HUES6 (cell line): ENCODE results near the gene PYGB.
A peak's percentile ranks its signal among the peaks of the same experiment; 100 is the strongest.

Source experiments
- H3K27ac ChIP-seq: 2 replicates; pipeline ENCODE4 v1.7.0; 2013; ENCODE audit warnings: low read depth, mild to moderate bottlenecking, low read length, inconsistent platforms
- H3K27me3 ChIP-seq: 2 replicates; pipeline ENCODE4 v1.6.1; 2013; ENCODE audit warnings: low read length; ENCODE audit not compliant: control insufficient read depth, insufficient read depth
- H3K36me3 ChIP-seq: 2 replicates; pipeline ENCODE4 v1.6.1; 2013; ENCODE audit warnings: low read length; ENCODE audit not compliant: control insufficient read depth, insufficient read depth
- H3K4me1 ChIP-seq: 2 replicates; pipeline ENCODE4 v1.6.1; 2013; ENCODE audit warnings: low read length; ENCODE audit not compliant: control insufficient read depth, insufficient read depth
- H3K4me3 ChIP-seq: 2 replicates; pipeline ENCODE4 v1.5.1; 2013; ENCODE audit warnings: low read depth, low read length
- H3K9ac ChIP-seq: one replicate; pipeline ENCODE4 v1.6.1; 2013; ENCODE audit warnings: mild to moderate bottlenecking, low read length
- H3K9me3 ChIP-seq: 2 replicates; pipeline ENCODE4 v1.6.1; 2013; ENCODE audit warnings: low read depth, low read length; ENCODE audit not compliant: control insufficient read depth, insufficient read depth

Gene PYGB

DNA sequence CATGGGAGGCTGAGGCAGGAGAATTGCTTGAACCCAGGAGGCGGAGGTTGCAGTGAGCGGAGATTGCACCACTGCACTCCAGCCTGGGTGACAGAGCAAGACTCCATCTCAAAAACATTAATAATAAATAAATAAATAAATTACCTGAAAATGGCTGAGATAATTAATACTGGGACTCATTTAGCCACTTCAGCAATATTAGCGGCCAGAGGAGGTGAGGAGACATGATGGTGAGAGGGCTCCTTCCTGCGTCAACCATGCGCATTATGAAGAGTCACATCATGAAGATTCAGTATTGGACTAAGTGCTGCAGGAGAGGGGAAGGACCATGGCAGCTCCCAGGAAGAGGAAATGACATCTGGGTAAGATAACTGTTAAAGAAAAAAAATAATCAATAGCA lies 2.9 kb upstream of the PYGB start:
- H3K9ac ChIP-seq, result no peak overlapping the region
- H3K4me3 ChIP-seq, result no peak overlapping the region
- no peaks in the 10 kb centered on the region for H3K9me3 ChIP-seq
- no peaks in the 10 kb centered on the region for H3K36me3 ChIP-seq
- H3K27me3 ChIP-seq, result peaks cover 15% of the 10 kb centered on the region; the same call in 1 of the 2 replicates
- no peak overlapping the region for H3K27ac ChIP-seq
- peaks cover 13% of the 10 kb centered on the region for H3K4me1 ChIP-seq

- peaks cover 18% of the 10 kb centered on the region for H3K4me1 ChIP-seq
- H3K36me3 ChIP-seq, result no peaks in the 10 kb centered on the region
- H3K27me3 ChIP-seq, result peaks cover 15% of the 10 kb centered on the region; the same call in 1 of the 2 replicates
- H3K27ac ChIP-seq, result no peak overlapping the region
- no peak overlapping the region for H3K9ac ChIP-seq
- no peaks in the 10 kb centered on the region for H3K9me3 ChIP-seq
- no peak overlapping the region for H3K4me3 ChIP-seq
Measured at GRCh38 chr20:25245461-25245860, 2.4 kb upstream of the PYGB start.

DNA sequence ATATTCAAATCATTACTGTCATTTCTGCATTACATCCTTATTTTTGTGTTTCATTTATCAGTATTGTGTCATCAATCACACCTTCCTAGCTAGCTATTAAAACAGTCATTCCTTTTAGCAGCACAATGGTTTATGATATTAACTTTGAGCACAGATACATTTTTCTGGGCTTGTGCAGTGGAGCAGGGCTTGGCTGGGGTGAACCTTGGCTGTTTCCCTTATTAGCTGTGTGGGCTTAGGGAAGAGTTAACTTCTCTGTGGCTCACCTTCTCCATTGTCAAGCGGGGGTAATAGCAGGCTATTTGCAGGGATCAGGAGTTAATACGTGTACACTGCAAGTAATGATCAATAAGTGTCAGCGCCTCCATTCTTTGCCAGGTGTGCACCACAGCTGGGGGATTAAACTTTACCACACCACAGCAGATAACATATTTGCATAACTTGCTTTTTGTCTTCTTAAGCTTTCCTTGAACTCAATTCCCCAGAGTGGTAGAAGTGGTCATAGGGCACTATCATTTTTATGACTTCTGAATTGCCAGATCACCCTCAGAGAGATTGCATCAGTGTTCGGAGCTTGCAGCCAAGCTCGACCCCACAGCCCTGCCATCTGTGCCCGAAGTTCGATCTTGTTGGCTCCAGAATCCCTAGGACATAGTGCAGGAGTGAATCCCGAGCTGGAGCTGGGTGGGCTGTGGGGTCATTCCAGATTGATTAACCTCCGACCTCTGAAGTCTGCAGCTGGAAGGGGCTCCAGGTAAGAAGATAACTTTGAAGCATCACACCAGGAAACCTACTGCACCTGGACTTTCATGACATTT lies 1.5 kb upstream of the PYGB start:
- H3K4me1 ChIP-seq, result peaks cover 18% of the 10 kb centered on the region
- H3K27ac ChIP-seq, result no peak overlapping the region
- peaks cover 2% of the 10 kb centered on the region; the same call in 1 of the 2 replicates for H3K36me3 ChIP-seq
- H3K27me3 ChIP-seq, result peaks cover 15% of the 10 kb centered on the region; the same call in 1 of the 2 replicates
- H3K9ac ChIP-seq, result no peak overlapping the region
- H3K4me3 ChIP-seq, result peak overlapping the region; percentile 90
- no peaks in the 10 kb centered on the region for H3K9me3 ChIP-seq

DNA sequence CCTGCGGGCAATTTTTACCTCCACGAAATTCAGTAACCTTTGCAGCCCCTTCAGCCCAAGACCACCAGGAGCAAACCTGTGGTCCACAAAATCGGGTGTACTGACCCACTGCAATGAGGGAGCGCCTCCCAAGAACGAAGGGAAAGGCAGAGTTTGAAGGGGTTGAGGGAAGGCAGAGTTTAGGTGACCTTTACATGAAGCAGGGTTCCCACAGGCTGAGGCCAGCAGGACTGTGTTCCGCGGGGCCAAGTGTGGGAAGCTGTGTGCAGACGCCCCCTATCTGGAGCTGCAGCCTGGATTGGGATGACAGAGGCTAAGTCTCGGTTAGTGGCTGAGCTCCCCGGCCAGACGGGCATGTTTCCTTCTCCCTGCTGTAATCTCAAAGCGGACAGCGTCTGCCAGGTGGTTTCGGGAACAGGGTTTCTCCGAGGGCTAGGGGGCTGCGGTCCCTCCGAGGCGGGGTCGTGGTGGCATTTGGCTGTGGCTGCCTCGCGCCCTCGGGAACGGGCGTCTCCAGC lies 826 bp upstream of the PYGB start:
- H3K9ac ChIP-seq, result peak overlapping the region; percentile 28
- H3K27ac ChIP-seq, result no peak overlapping the region

DNA sequence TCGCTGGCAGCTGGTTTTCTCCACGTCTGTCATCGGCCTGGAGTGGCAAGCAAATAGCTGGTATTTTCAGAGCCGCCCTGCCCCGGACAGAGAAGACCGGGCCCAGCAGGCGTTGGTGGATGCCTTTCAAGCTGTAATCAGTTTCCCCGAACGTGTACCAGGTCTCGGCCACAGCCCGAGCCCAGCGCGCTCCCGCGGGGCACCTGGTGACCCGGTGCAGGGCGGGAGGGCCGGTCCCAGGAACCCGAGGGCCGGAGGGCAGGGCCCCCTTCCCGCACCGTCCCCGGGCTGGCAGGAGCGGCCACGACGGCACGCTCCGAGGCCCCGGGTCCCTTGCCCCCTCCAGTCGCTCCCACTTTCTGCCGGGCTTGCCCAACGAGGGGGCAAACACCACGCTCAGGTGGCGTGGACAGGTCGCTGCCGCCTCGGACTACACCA lies 348 bp upstream of the PYGB start:
- no peak overlapping the region for H3K27ac ChIP-seq
- no peaks in the 10 kb centered on the region for H3K9me3 ChIP-seq
- H3K9ac ChIP-seq, result peak overlapping the region; percentile 28
- peaks cover 23% of the 10 kb centered on the region; the same call in 1 of the 2 replicates for H3K4me1 ChIP-seq
- H3K27me3 ChIP-seq, result peaks cover 15% of the 10 kb centered on the region; the same call in 1 of the 2 replicates
- peaks cover 2% of the 10 kb centered on the region; the same call in 1 of the 2 replicates for H3K36me3 ChIP-seq
- peak overlapping the region; percentile 90 for H3K4me3 ChIP-seq

More for the DNA sequence above, 826 bp upstream of the PYGB start:
- Histone ChIP-seq H3K36me3 (peaks cover 2% of the 10 kb centered on the region; the same call in 1 of the 2 replicates), H3K27me3 (peaks cover 15% of the 10 kb centered on the region; the same call in 1 of the 2 replicates), H3K9me3 (no peaks in the 10 kb centered on the region), H3K4me1 (peaks cover 19% of the 10 kb centered on the region), H3K4me3 (peak overlapping the region; percentile 90)

DNA sequence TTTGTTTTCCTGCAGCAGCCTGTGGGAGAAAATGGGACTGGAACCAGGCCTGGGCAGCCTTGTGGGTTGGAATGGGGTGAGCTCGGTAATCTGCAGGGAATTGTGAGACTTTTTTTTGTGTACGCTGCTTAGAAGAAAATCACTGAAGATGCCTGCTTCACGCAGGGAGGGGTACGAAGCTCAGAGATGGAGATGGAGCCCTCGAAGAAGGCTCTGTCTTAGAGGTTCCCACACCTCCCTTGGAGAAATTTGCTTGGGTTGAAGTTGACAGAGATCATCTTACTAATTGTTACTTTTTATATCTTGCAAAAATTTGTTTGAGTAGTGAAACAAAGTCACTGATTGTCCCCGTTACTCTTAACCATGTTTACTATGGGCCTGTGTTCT lies 894 bp downstream of the PYGB start:
- Histone ChIP-seq H3K36me3 (peaks cover 6% of the 10 kb centered on the region), H3K9me3 (no peaks in the 10 kb centered on the region), H3K27ac (no peak overlapping the region), H3K27me3 (peaks cover 15% of the 10 kb centered on the region; the same call in 1 of the 2 replicates), H3K4me3 (peak overlapping the region; percentile 90), H3K4me1 (peaks cover 29% of the 10 kb centered on the region; the same call in 1 of the 2 replicates), H3K9ac (peak overlapping the region; percentile 83)

DNA sequence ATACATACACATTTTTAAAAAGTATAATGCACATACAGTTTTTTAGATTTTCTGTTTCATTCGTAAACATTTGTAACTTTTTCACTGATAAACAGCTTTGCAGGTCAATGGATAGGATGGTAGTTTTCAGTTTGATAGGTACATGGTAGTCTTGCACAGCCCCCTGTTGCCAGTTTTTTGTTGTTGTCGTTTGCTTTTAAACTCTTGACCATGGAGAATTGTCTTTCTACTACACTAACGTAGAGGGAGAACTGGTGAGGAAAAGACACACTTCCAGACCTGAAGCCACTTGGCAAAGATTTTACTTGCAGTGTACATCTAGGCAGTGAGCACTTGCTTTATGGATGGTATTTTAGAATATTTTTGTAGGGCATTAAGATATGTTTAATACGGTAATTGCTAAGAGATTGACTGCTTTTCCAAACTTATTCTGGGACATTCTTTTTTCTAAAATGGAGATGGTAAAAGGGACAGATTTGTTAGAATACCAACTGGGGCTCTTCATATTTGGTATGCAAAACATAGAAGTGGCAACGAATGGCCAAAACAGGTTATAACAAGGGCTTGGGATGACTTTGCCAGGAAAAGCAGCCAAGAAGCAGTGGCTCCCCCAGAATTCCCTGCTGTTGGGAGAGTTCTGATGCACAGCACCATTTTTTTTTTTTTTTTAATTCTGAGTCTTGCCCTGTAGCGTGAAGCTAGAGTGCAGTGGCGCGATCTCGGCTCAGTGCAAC lies 1.5 kb downstream of the PYGB start:
- Histone ChIP-seq H3K4me3 (peak overlapping the region; percentile 90), H3K9ac (peak overlapping the region; percentile 83), H3K4me1 (peaks cover 29% of the 10 kb centered on the region; the same call in 1 of the 2 replicates), H3K27ac (no peak overlapping the region), H3K27me3 (peaks cover 15% of the 10 kb centered on the region; the same call in 1 of the 2 replicates), H3K9me3 (no peaks in the 10 kb centered on the region), H3K36me3 (peaks cover 6% of the 10 kb centered on the region)

DNA sequence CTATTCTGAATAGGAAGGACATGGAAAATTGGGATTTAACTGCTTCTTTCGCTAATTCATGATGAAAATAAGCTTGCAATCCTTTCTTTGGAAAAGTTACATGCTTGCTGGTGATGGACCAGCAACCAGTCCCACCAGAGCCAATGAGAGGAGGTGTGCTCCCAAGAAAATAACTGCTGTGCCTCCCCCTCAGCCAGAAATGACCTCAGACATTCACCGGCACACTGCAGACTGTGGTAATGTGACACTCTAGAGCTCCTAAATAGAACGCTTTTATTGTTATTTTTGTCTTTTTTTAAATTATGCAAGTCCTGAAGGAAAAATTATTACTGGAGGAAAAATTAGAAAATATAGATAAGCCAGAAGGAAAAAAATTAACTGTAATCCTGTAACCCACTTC lies 2.6 kb downstream of the PYGB start:
- Histone ChIP-seq H3K27me3 (peaks cover 15% of the 10 kb centered on the region; the same call in 1 of the 2 replicates), H3K4me3 (no peak overlapping the region), H3K9ac (no peak overlapping the region), H3K4me1 (peaks cover 31% of the 10 kb centered on the region; the same call in 1 of the 2 replicates), H3K36me3 (peaks cover 6% of the 10 kb centered on the region), H3K9me3 (no peaks in the 10 kb centered on the region), H3K27ac (no peak overlapping the region)

DNA sequence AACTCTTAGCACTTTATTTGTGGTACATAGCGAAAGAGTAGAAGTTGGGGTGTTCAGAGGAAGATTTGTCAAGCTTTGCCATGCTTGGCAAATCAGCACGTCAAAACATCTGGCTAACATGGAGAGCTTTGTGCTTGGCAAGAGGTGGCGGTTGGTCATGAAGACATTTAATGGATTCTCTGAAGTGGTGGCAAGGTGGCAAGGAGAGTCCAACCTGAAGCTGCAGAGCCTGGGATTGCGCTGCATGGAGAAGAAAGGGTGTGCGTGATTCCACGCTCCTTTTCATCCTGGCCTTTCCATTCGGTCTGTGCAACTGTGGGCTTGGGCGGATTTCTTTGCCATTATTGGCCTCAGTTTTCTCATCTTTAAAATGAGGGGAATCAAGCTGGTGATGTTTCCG lies 3.1 kb downstream of the PYGB start:
- Histone ChIP-seq H3K4me3 (no peak overlapping the region), H3K27me3 (peaks cover 15% of the 10 kb centered on the region; the same call in 1 of the 2 replicates), H3K9ac (no peak overlapping the region), H3K36me3 (peaks cover 6% of the 10 kb centered on the region), H3K9me3 (no peaks in the 10 kb centered on the region), H3K4me1 (peaks cover 30% of the 10 kb centered on the region; the same call in 1 of the 2 replicates), H3K27ac (no peak overlapping the region)

DNA sequence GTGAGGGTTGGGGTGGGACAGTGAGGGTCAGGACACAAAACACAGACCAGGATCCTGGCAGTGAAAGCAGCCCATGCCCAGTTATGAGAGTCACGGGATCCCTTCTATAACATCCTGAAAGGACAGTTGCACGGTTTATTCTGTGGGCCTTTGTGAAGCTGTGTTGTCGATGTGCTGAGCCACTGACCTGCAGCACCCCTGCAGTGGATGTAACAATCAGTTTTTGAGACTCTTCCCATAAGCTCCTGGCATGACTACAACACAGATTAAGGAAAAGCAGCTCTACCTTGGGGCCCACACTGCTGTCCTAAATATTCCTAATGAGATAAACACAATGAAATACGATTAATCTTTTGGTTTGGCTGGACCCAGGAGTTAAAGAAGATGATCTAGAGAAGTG lies 3.7 kb downstream of the PYGB start:
- H3K27ac ChIP-seq, result no peak overlapping the region
- peaks cover 30% of the 10 kb centered on the region; the same call in 1 of the 2 replicates for H3K4me1 ChIP-seq
- H3K9me3 ChIP-seq, result no peaks in the 10 kb centered on the region
- H3K36me3 ChIP-seq, result peaks cover 6% of the 10 kb centered on the region
- H3K27me3 ChIP-seq, result peaks cover 9% of the 10 kb centered on the region; the same call in 1 of the 2 replicates
- H3K9ac ChIP-seq, result no peak overlapping the region
- no peak overlapping the region for H3K4me3 ChIP-seq
